Activated T-helper 17 cell treated with anti-CD3 and anti-CD28 coated beads, Interleukin-2, amount 50 U/mL, for 72 hours (primary cell): ENCODE data around the gene DOCK10. TPM values are rescaled to one million over a fixed set of nuclear protein-coding genes. Genes with fewer than 3 reads are reported as not detected.

Source experiments
- ATAC-seq: fragments of 150-1000 bp; cut with Tn5 transposase; replicated peaks from 2 replicates; pipeline ENCODE4 v1.10.0; 2021; ENCODE audit warnings: mild to moderate bottlenecking, moderate library complexity
- H3K27ac Mint-ChIP-seq: one replicate; pipeline ENCODE4 v1.8.0; 2022; ENCODE audit warnings: mixed read lengths
- H3K27me3 Mint-ChIP-seq: one replicate; pipeline ENCODE4 v1.8.0; 2022; ENCODE audit warnings: mixed read lengths
- H3K36me3 Mint-ChIP-seq: one replicate; pipeline ENCODE4 v1.8.0; 2022; ENCODE audit warnings: low read depth, mild to moderate bottlenecking, mixed read lengths
- H3K4me1 Mint-ChIP-seq: one replicate; pipeline ENCODE4 v1.8.0; 2022; ENCODE audit warnings: mixed read lengths
- H3K4me3 Mint-ChIP-seq: one replicate; pipeline ENCODE4 v1.8.0; 2022; ENCODE audit warnings: mild to moderate bottlenecking, mixed read lengths
- H3K9me3 Mint-ChIP-seq: one replicate; pipeline ENCODE4 v1.8.0; 2022; ENCODE audit warnings: mixed read lengths
- total RNA-seq, 2 donors: library from RNA; stranded (reverse); gene quantifications; one replicate each; pipeline ENCODE4 v1.2.3, GENCODE V29; 2022

The DOCK10 gene
- total RNA-seq, 2 donors from 2014 or later = 142 to 227 TPM

GRCh38 chr2:224966613-224967012, 75.7 kb downstream of the DOCK10 start:
- ATAC-seq = no peak
- Mint-ChIP-seq H3K4me1 (peaks cover 53% of the 10 kb centered on the region), H3K27ac (no peak overlapping the region), H3K9me3 (no peaks in the 10 kb centered on the region), H3K4me3 (no peak overlapping the region), H3K27me3 (no peaks in the 10 kb centered on the region), H3K36me3 (peaks cover 27% of the 10 kb centered on the region)

GRCh38 chr2:224959556-224959955, 82.7 kb downstream of the DOCK10 start:
- Mint-ChIP-seq H3K27me3 (no peaks in the 10 kb centered on the region), H3K36me3 (peaks cover 43% of the 10 kb centered on the region), H3K27ac (no peak overlapping the region), H3K4me1 (peaks cover 60% of the 10 kb centered on the region), H3K9me3 (no peaks in the 10 kb centered on the region), H3K4me3 (no peak overlapping the region)
- no peak for ATAC-seq

- H3K4me3 Mint-ChIP-seq = peak overlapping the region; percentile 78
- no peak for ATAC-seq
- no peak overlapping the region for H3K27ac Mint-ChIP-seq
- peaks cover 43% of the 10 kb centered on the region for H3K36me3 Mint-ChIP-seq
- H3K9me3 Mint-ChIP-seq = no peaks in the 10 kb centered on the region
- H3K4me1 Mint-ChIP-seq = peaks cover 58% of the 10 kb centered on the region
- no peaks in the 10 kb centered on the region for H3K27me3 Mint-ChIP-seq
Observed at GRCh38 chr2:224958873-224959272, 83.4 kb downstream of the DOCK10 start.

GRCh38 chr2:224958462-224958857, 83.8 kb downstream of the DOCK10 start:
- Mint-ChIP-seq H3K36me3 (peaks cover 43% of the 10 kb centered on the region), H3K27ac (no peak overlapping the region)

DNA sequence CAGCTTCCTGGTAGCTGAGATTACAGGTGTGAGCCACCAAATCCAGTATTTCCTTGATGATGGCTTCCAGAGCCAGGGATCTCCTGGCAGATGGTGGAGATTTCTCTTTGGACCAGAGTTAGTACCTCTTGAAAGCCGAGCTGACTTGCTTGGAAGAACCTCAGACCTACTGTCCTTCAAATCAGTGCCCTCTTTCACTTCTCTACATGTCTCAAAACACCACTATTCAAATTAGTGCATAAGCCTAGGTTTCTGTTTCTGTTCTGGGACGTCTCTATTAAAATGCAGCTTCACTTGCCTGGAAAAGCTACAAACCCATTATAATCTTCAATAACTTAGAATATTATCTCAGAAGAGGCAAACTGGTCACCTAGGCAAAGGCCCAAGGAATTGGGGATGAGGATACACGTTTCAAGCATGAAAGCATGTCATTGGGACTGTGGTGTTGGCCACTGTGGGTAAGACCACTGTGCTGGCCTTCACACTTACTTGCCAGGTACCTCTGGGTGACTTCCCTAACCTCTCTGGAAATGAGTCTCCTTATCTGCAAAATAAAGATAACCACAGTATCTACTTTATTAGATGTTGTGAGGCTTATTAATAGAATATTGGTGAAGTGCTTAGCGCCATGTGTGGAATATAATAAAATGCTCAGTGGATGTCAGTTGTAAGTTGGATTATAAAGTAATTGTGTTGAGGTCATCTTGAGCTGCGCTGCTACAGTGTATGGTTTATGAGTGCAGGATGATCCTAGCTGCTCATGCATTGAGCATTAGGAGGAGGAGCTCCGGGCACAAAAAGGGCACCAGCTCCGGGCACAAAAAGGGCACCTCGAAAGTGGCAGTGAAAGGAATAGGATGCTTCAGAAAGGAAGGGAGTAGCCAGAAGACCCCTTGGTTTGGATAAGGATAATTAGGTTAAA, 84.5 kb downstream of the DOCK10 start:
- H3K4me3 Mint-ChIP-seq = peak overlapping the region; percentile 78
- no peaks in the 10 kb centered on the region for H3K27me3 Mint-ChIP-seq
- no peaks in the 10 kb centered on the region for H3K9me3 Mint-ChIP-seq
- peak; percentile 87 for ATAC-seq
- H3K4me1 Mint-ChIP-seq = peaks cover 62% of the 10 kb centered on the region
- peaks cover 43% of the 10 kb centered on the region for H3K36me3 Mint-ChIP-seq
- H3K27ac Mint-ChIP-seq = peak overlapping the region; percentile 90

More at GRCh38 chr2:224958462-224958857, 83.8 kb downstream of the DOCK10 start:
- no peak for ATAC-seq
- peak overlapping the region; percentile 78 for H3K4me3 Mint-ChIP-seq
- no peaks in the 10 kb centered on the region for H3K9me3 Mint-ChIP-seq
- H3K4me1 Mint-ChIP-seq = peaks cover 62% of the 10 kb centered on the region
- H3K27me3 Mint-ChIP-seq = no peaks in the 10 kb centered on the region

DNA sequence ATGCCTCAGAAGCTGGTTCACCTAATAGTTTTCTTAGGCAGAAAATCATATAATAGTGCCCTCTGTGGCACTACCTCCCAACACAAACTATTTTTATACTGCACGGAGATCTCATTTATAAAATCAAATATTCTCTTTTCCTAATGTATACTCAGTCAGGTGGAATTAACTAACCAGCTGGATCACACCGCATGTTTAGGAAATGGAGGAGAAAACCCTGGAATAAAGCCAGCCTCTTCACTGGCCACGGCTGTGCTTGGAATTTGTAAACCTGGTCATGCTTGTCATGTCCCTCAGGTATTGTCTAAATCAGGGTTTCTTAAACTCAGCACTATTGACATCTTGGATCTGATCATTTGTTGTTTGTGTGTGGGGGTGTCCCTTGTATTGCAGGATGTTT, 85.6 kb downstream of the DOCK10 start:
- Mint-ChIP-seq H3K36me3 (peaks cover 42% of the 10 kb centered on the region), H3K27ac (peak overlapping the region; percentile 90), H3K27me3 (no peaks in the 10 kb centered on the region), H3K4me1 (peaks cover 63% of the 10 kb centered on the region), H3K4me3 (peak overlapping the region; percentile 78), H3K9me3 (no peaks in the 10 kb centered on the region)
- ATAC-seq = no peak

DNA sequence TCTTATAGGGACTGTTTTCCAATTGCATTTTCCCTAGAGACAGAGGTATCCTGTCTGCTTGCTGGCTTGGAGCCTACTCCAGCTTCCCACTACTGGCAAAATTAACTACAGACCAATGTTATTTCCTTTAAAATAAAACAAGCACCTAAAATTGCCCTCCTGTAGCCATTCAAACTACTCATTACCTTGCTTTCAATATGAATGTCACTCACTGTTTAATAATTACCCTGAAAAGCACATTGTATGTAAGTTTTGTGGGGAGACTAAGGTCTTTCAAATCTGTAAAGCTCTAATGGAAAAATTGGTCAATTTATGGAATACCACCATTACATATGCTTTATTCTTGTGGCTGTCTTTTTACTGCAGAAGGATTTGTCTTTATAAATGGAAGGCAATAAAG, 87.3 kb downstream of the DOCK10 start:
- Mint-ChIP-seq H3K4me1 (peaks cover 69% of the 10 kb centered on the region), H3K27ac (no peak overlapping the region)
- ATAC-seq = no peak

DNA sequence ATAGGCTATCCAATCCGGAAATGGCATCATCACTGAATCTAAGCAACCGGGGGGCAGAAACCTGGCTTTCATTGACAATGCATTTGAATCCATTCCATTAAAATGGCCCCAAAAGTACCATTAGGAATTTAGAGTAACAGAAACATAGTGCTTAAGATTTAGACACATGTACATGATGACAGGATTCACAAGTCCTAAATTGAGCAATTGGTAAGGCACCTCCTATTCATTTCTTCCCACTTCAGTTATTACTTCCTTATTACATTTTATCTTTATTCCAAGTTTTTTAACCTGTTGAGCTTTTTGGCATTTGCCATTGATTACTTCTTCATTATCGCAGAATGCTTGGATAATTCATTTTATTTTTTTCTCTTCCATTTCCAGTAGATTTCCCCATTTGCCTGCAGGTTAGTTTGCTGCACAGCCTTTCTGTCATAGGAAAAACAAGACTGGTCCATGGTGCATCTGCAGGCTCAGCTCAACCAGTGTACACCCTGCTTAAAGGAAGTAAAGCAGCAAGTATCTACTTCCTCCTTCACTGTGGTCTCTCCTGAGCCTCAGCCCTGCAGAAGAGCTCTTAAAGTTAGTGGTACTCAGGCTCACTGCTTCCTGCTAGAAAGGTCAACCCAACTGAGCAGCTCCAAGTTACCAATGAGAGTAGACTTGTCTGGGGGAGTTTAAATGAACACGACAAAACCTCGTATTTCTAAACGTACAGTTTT, 89.2 kb downstream of the DOCK10 start:
- H3K4me3 Mint-ChIP-seq = peak overlapping the region; percentile 77
- peak; percentile 49 for ATAC-seq
- H3K27me3 Mint-ChIP-seq = no peaks in the 10 kb centered on the region
- H3K4me1 Mint-ChIP-seq = peaks cover 72% of the 10 kb centered on the region
- H3K27ac Mint-ChIP-seq = peak overlapping the region; percentile 70
- no peaks in the 10 kb centered on the region for H3K9me3 Mint-ChIP-seq
- peaks cover 16% of the 10 kb centered on the region for H3K36me3 Mint-ChIP-seq

More for the DNA sequence above, 87.3 kb downstream of the DOCK10 start:
- Mint-ChIP-seq H3K9me3 (no peaks in the 10 kb centered on the region), H3K4me3 (peak overlapping the region; percentile 0), H3K27me3 (no peaks in the 10 kb centered on the region), H3K36me3 (peaks cover 34% of the 10 kb centered on the region)

DNA sequence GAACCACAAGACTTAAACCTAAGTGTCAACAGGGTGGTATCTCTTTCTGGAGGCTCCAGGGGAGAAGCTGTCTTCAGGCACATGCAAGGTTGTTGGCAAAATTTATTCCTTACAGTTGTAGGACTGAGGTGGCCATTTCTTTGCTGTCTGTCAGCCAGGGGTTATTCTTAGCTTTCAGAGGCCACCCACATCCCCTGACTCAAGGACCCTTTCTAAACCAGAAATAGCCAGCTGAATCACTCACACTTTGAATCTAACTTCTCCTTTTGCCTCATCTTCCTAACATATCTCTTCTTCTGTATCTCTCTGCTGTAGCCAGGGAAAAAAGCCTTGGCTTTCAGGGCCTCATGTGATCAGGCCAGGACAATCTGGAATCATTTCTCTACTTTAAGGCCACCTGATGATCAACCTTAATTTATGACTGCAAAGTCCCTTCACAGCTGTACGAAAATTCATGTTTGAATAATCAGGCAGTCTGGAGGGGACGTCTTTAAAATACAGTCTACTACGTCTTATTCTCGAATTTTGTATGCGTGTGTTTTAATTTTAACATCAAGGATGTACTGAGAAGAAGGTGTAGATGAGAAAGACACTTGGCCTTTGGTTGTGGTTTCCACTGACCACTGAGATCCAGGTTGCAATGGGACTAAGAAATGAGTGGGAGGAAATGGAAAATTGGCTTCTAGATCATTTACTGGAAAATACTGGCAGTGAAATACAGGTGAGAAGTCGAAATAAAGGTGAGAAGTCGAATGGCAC, 90.4 kb downstream of the DOCK10 start:
- peaks cover 73% of the 10 kb centered on the region for H3K4me1 Mint-ChIP-seq
- peak overlapping the region; percentile 77 for H3K4me3 Mint-ChIP-seq
- peak overlapping the region; percentile 92 for H3K27ac Mint-ChIP-seq
- peaks cover 15% of the 10 kb centered on the region for H3K36me3 Mint-ChIP-seq
- H3K27me3 Mint-ChIP-seq = no peaks in the 10 kb centered on the region
- no peaks in the 10 kb centered on the region for H3K9me3 Mint-ChIP-seq
- ATAC-seq = peak; percentile 75

DNA sequence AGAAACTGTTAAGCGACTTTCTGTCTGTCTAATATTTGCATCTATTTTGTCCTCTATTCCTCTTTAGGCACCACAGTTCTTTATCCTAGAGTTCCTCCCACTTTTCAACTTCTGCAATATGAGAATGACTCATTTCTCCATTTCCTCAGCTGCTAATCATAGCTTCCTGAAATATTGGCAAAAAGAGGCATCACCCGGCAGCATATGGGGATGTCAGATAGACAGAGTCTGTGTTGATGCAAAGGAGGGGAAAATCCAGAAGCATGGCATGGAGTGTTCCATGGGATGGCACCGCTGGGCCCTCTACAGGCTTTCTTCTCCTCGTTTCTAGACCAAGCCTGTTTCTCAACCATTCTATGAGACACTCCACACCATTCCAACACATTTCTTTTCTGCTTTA, 93.4 kb downstream of the DOCK10 start:
- peaks cover 42% of the 10 kb centered on the region for H3K36me3 Mint-ChIP-seq
- no peak for ATAC-seq
- peak overlapping the region; percentile 98 for H3K4me3 Mint-ChIP-seq
- H3K27ac Mint-ChIP-seq = peak overlapping the region; percentile 59
- peaks cover 60% of the 10 kb centered on the region for H3K4me1 Mint-ChIP-seq
- no peaks in the 10 kb centered on the region for H3K27me3 Mint-ChIP-seq
- H3K9me3 Mint-ChIP-seq = no peaks in the 10 kb centered on the region

DNA sequence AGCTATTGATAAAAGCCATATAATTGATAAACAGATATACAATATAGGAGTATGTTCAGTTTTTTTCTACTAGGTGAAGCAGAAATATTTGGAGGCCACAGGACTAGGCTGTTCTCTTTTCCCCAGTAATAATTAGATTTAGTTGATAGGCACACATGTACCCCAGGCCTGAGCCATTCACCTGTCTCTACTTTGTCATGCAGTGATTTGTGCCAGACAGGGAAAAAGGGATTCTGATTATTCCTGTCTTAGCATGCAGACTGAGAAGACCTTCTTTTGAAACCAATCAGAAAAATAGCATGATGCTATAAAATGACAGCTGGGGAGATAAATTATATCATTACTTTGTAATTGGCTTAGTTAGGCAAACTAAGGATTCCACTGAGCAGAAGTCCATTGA, 94.3 kb downstream of the DOCK10 start:
- Mint-ChIP-seq H3K36me3 (peaks cover 51% of the 10 kb centered on the region), H3K9me3 (no peaks in the 10 kb centered on the region), H3K27me3 (no peaks in the 10 kb centered on the region), H3K4me1 (peaks cover 51% of the 10 kb centered on the region), H3K4me3 (peak overlapping the region; percentile 98), H3K27ac (peak overlapping the region; percentile 90)
- ATAC-seq = no peak

GRCh38 chr2:224947566-224947965, 94.7 kb downstream of the DOCK10 start:
- H3K27ac Mint-ChIP-seq = peak overlapping the region; percentile 90
- peak overlapping the region; percentile 98 for H3K4me3 Mint-ChIP-seq
- ATAC-seq = no peak
- peaks cover 52% of the 10 kb centered on the region for H3K36me3 Mint-ChIP-seq
- no peaks in the 10 kb centered on the region for H3K9me3 Mint-ChIP-seq
- H3K27me3 Mint-ChIP-seq = no peaks in the 10 kb centered on the region
- H3K4me1 Mint-ChIP-seq = peaks cover 49% of the 10 kb centered on the region

DNA sequence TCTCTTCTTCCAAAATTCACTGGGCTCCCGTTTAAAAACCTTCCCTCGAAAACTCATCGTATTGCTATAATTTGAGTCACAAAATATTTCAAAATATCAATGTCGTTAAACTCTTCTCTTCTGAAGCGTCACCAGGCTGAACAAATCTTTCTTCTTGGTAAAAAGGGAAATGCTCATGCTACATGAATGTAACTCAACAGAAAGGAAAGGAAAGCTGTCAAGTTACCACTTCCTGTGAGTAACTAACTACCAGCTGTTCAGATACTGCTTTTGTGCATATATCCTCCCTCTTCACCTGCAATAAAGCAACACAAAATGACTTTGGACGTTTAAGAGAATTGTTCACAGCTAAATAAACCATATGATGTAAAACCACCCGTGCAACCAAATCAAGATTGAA, 95.4 kb downstream of the DOCK10 start:
- H3K4me1 Mint-ChIP-seq = peaks cover 49% of the 10 kb centered on the region
- peaks cover 52% of the 10 kb centered on the region for H3K36me3 Mint-ChIP-seq
- peak overlapping the region; percentile 98 for H3K4me3 Mint-ChIP-seq
- no peaks in the 10 kb centered on the region for H3K27me3 Mint-ChIP-seq
- no peaks in the 10 kb centered on the region for H3K9me3 Mint-ChIP-seq
- ATAC-seq = peak; percentile 63
- peak overlapping the region; percentile 90 for H3K27ac Mint-ChIP-seq
